ENCODE data around the gene KRI1.
A peak's percentile ranks its signal among the peaks of the same experiment; 100 is the strongest.

The KRI1 gene

GRCh38 chr19:10516671-10517286, 49.0 kb downstream of the KRI1 start:
- DNase-seq, result no peak

- DNase-seq, result peak; percentile 36
Measured at GRCh38 chr19:10516064-10516385, 49.8 kb downstream of the KRI1 start.

- peak; percentile 55 for DNase-seq
Measured at GRCh38 chr19:10514211-10515145, 51.3 kb downstream of the KRI1 start.

GRCh38 chr19:10513223-10513622, 52.6 kb downstream of the KRI1 start:
- DNase-seq, result no peak

DNA sequence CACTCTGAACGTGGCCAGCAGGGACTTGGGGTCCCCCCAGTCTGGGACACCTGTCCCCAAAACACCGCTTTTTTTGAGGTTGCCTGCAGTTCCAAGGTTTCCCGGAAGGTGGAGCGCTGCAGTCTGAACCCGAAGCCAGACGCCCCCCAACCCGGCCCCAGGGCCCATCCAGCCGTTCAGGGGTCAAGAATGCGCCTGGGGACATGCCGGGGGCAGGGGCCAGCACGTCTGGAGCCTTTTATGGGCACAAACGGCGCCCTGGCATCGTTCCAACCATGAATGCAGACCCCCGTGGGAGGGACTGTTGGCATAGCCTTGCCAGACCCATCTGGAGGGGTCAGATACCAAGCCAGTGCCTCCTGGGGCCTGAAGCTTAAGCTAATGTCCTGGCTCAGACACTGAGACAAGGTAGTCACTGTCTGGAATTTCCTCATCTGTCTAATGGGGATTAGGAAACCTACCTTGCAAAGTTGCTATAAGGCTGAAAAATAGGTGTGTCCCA, 55.5 kb downstream of the KRI1 start:
- peak; percentile 60 for DNase-seq

DNA sequence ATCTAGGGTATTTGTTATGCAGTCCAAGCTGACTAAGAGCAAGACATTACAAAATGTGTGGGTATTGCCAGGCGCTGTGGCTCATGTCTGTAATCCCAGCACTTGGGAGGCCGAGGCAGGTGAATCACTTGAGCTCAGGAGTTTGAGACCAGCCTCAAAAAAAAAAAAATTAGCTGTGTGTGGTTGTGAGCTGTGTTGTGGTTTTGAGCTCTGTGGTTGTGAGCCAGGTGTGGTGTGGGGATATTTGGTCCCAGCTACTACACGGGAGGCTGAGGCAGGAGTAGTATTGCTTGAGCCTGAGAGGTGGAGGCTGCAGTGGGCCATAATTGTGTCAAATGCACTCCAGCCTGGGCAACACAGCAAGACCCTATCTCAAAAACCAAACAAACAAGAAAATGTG, 57.1 kb downstream of the KRI1 start:
- no peak for DNase-seq

DNA sequence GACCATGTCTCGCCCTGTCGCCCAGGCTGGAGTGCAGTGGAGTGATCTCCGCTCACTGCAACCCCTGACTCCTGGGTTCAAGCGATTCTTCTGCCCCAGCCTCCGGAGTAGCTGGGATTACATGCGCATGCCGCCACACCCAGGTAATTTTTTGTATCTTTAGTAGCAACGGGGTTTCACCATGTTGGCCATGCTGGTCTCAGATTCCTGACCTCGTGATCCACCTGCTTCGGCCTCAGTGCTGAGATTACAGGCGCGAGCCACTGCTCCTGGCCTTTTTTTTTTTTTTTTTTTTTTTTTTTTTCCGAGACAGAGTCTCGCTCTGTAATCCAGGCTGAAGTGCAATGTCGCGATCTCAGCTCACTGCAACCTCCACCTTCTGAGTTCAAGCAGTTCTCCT, 57.8 kb downstream of the KRI1 start:
- DNase-seq, result no peak

GRCh38 chr19:10505583-10506229, 60.1 kb downstream of the KRI1 start:
- DNase-seq, result peak; percentile 85

All from activated gamma-delta T cell treated with Interleukin-2 at 50 U/mL for 16 hours (primary cell).